K562 (cell line): ENCODE data around the gene PRLH. TPM values are rescaled to one million over a fixed set of nuclear protein-coding genes. Genes with fewer than 3 reads are reported as not detected.

ENCODE experiments used
- ATAC-seq: fragments of 200-7000 bp; cut with Tn5 transposase; 3 replicates; pipeline ENCODE4 v1.9.1; 2020; ENCODE audit warnings: moderate library complexity
- BruUV-seq: library from RNA; stranded (reverse); fragments of 400-500 nt; replicated peaks from 2 replicates; lab custom pipeline; 2021; lab: Mats Ljungman, UMichigan
- CTCF ChIA-PET: fragments of 300-600 bp; formaldehyde crosslinking; extraction: SDS; loops from one replicate; lab custom pipeline; 2021; ENCODE audit warnings: low intra/inter-chr PET ratio; lab: Yijun Ruan, JAX
- POLR2A ChIA-PET: fragments of 300-600, 350-650 bp; sonication (Branson Sonifier 250); formaldehyde crosslinking; extraction: SDS; loops from one replicate; lab custom pipeline; 2021; ENCODE audit warnings: antibody characterized with exemption, inconsistent platforms; lab: Yijun Ruan, JAX
- DNase-seq, 4 experiments: peaks; one replicate each; pipeline versions ENCODE4 v3.0.0 to v3.0.0-alpha.2; 2011 to 2018; ENCODE audit warnings: low spot score in 3 of 4, mixed read lengths in 3 of 4; ENCODE audit errors: extremely low read depth in 1 of 4
- FAIRE-seq: peaks from 2 replicates; lab custom pipeline; 2011; peaks lifted over from hg19 to GRCh38; lab: Jason Lieb, UNC
- H2AFZ ChIP-seq: 2 replicates; pipeline ENCODE4 v1.6.0; 2011; ENCODE audit warnings: low read depth, low read length, control low read depth, inconsistent platforms
- H3K27ac ChIP-seq: fragments of 200-600 bp; 3 replicates; pipeline ENCODE4 v1.8.0; 2011; ENCODE audit warnings: low read depth, mild to moderate bottlenecking, control low read depth, inconsistent platforms, low read length, moderate library complexity, mixed read lengths; ENCODE audit errors: extremely low read depth
- H3K27me3 ChIP-seq, 2 experiments: fragments of 300-600 bp in 1 of 2; 2 replicates in 1 of 2; 3 replicates in 1 of 2; pipeline versions ENCODE4 v1.6.0 to v1.8.0; 2011; ENCODE audit warnings: inconsistent platforms in 2 of 2, low read length in 2 of 2, mild to moderate bottlenecking in 1 of 2, mixed read lengths in 1 of 2, moderate library complexity in 1 of 2; ENCODE audit not compliant: control insufficient read depth in 2 of 2, insufficient read depth in 2 of 2
- H3K36me3 ChIP-seq: fragments of 300-600 bp; 3 replicates; pipeline ENCODE4 v1.8.0; 2011; ENCODE audit warnings: mild to moderate bottlenecking, low read length, inconsistent platforms; ENCODE audit not compliant: control insufficient read depth, insufficient read depth
- H3K4me1 ChIP-seq, 2 experiments: fragments of 200-600 bp in 1 of 2; replicated peaks in 1 of 2; 2 replicates in 1 of 2; 3 replicates in 1 of 2; pipeline versions ENCODE4 v1.5.1 to v1.8.0; 2011; ENCODE audit warnings: inconsistent platforms in 2 of 2, low read length in 2 of 2, mild to moderate bottlenecking in 1 of 2, mixed read lengths in 1 of 2, moderate library complexity in 1 of 2; ENCODE audit not compliant: control insufficient read depth in 2 of 2, insufficient read depth in 2 of 2
- H3K4me2 ChIP-seq: 2 replicates; pipeline ENCODE4 v1.6.1; 2011; ENCODE audit warnings: low read length, control low read depth, inconsistent platforms, mixed read lengths; ENCODE audit not compliant: insufficient read depth
- H3K4me3 ChIP-seq: fragments of 200-600 bp; sonication (generic), shearing (Covaris generic); 2 replicates; pipeline ENCODE4 v1.5.1; 2016; ENCODE audit warnings: control low read depth, inconsistent platforms
- H3K79me2 ChIP-seq: fragments of 200-600 bp; 3 replicates; pipeline ENCODE4 v1.8.0; 2011; ENCODE audit warnings: low read length, inconsistent platforms; ENCODE audit not compliant: control insufficient read depth, insufficient read depth
- H3K9ac ChIP-seq, 2 experiments: 2 replicates each; pipeline versions ENCODE4 v1.6.0 to v1.6.1; 2011; ENCODE audit warnings: low read depth in 2 of 2, low read length in 2 of 2, control low read depth in 1 of 2, inconsistent platforms in 1 of 2, mild to moderate bottlenecking in 1 of 2, mixed read lengths in 1 of 2; ENCODE audit not compliant: insufficient read depth in 1 of 2
- H3K9me1 ChIP-seq: one replicate; pipeline ENCODE4 v1.6.0; 2011; ENCODE audit warnings: inconsistent platforms, mild to moderate bottlenecking, low read length, moderate library complexity; ENCODE audit not compliant: control insufficient read depth, insufficient read depth
- H3K9me3 ChIP-seq: replicated peaks from 2 replicates; pipeline ENCODE4 v1.5.1; 2011; ENCODE audit warnings: low read depth, low read length, inconsistent platforms; ENCODE audit not compliant: control insufficient read depth, insufficient read depth
- H4K20me1 ChIP-seq: replicated peaks from 2 replicates; pipeline ENCODE4 v1.6.1; 2011; ENCODE audit warnings: low read length, inconsistent platforms, mixed read lengths; ENCODE audit not compliant: control insufficient read depth, insufficient read depth
- CBFA2T3 ChIP-seq: fragments of 450-650 bp; IDR thresholded peaks from 2 replicates; pipeline ENCODE4 v1.6.1; 2017
- CBX8 ChIP-seq: fragments of 200-600 bp; sonication (generic); IDR thresholded peaks from 2 replicates; pipeline ENCODE4 v1.6.1; 2012; ENCODE audit warnings: borderline replicate concordance, mixed run types, low read depth, mild to moderate bottlenecking, moderate library complexity, mixed read lengths, low read length, control low read depth, inconsistent platforms; ENCODE audit not compliant: poor library complexity, severe bottlenecking; ENCODE audit errors: extremely low read depth
- GABPA ChIP-seq: fragments of 200-800 bp; sonication (Bioruptor generic); conservative IDR thresholded peaks from 2 replicates; pipeline ENCODE4 v1.6.1; 2016; ENCODE audit warnings: low read depth, missing genetic modification characterization, missing compliant biosample characterization
- MBD1 ChIP-seq: fragments of 250-450 bp; sonication (Bioruptor Pico); IDR thresholded peaks from 2 replicates; pipeline ENCODE4 v1.8.0; 2022; ENCODE audit warnings: inconsistent platforms
- NFE2 ChIP-seq: IDR thresholded peaks from 2 replicates; pipeline ENCODE4 v1.6.1; 2014; ENCODE audit warnings: antibody characterized with exemption, low read depth
- SMAD1 ChIP-seq: fragments of 150-350 bp; IDR thresholded peaks from 2 replicates; pipeline ENCODE4 v1.6.1; 2014; ENCODE audit warnings: low read length, low read depth; ENCODE audit not compliant: partially characterized antibody
- TRIM25 ChIP-seq: fragments of 450-650 bp; IDR thresholded peaks from 2 replicates; pipeline ENCODE4 v1.7.0; 2016; ENCODE audit warnings: borderline replicate concordance
- ZBED1 ChIP-seq: IDR thresholded peaks from 2 replicates; pipeline ENCODE4 v1.6.1; 2014
- ZBTB1 ChIP-seq: sonication (generic); formaldehyde crosslinking; IDR thresholded peaks from 2 replicates; pipeline ENCODE4 v1.8.1; 2023; ENCODE audit warnings: missing genetic modification reagents, low read depth, mild to moderate bottlenecking, borderline replicate concordance
- ZNF274 ChIP-seq: IDR thresholded peaks from 2 replicates; pipeline ENCODE4 v1.6.1; 2011; ENCODE audit warnings: low read depth, mild to moderate bottlenecking, low read length, moderate library complexity, borderline replicate concordance
- ZNF431 ChIP-seq: sonication (generic); formaldehyde crosslinking; IDR thresholded peaks from 2 replicates; pipeline ENCODE4 v1.8.0; 2022; ENCODE audit warnings: mild to moderate bottlenecking, missing genetic modification reagents
- WGBS: fragments of 100-300 bp; shearing (Covaris generic); methylation state at CpG from one replicate; pipeline ENCODE4 v1.1.6; 2016; ENCODE audit warnings: low coverage, mixed read lengths; ENCODE audit not compliant: insufficient coverage; ENCODE audit errors: missing lambda C conversion rate; 5-methylcytosine and 5-hydroxymethylcytosine counted together
- in situ Hi-C: fragments of 300-500 bp; cut with MboI; formaldehyde crosslinking; loops from 4 replicates; pipeline ENCODE4 v1.15.0; 2018; ENCODE audit warnings: inconsistent platforms, mixed read lengths
- intact Hi-C: fragments of 100-400 bp; cut with micrococcal nuclease; formaldehyde crosslinking; loops from 2 replicates; pipeline ENCODE4 v1.14.2; 2022
- polyA plus RNA-seq, 8 experiments: library from polyadenylated mRNA; depleted of rRNA in 4 of 8; stranded (reverse) in 5 of 8; unstranded in 3 of 8; fragments of >200 nt; fragmentation: Nextera tagmentation in 2 of 8; fragmentation: Illumina TruSeq in 1 of 8; extraction: Ambion mirVana in 2 of 8; extraction: Trizol in 1 of 8; gene quantifications; 2 replicates each; pipeline versions ENCODE4 v1.2.1 to v1.2.3, GENCODE V29; 2011 to 2014; ENCODE audit warnings: inconsistent platforms in 1 of 8, missing spikeins in 1 of 8
- total RNA-seq, 7 experiments: library from RNA; depleted of rRNA in 6 of 7; stranded (reverse); fragments of >200 nt in 6 of 7; fragmentation: Illumina TruSeq in 2 of 7; extraction: Trizol in 2 of 7; gene quantifications; 2 replicates each; pipeline versions ENCODE4 v1.2.1 to v1.2.3, GENCODE V29; 2011 to 2021; ENCODE audit warnings: low replicate concordance in 1 of 7
- TF ChIP-seq, protein P1 (sequence below): fragments of 250-450 bp; sonication (Bioruptor Pico); IDR thresholded peaks from 2 replicates; pipeline ENCODE4 v1.8.0; 2021; ENCODE audit warnings: moderate library complexity, mild to moderate bottlenecking, inconsistent platforms
- TF ChIP-seq, protein P2 (sequence below): fragments of 200-400 bp; formaldehyde crosslinking; IDR thresholded peaks from 2 replicates; pipeline ENCODE4 v1.6.1; 2017; ENCODE audit warnings: mild to moderate bottlenecking, low read depth, low read length, moderate library complexity
- TF ChIP-seq, protein P3 (sequence below), 2 experiments: fragments of 450-650 bp in 1 of 2; sonication (generic) in 1 of 2; formaldehyde crosslinking; conservative IDR thresholded peaks; 2 replicates each; pipeline versions ENCODE4 v1.4.0 to v1.8.1; 2020 to 2022; ENCODE audit warnings: mild to moderate bottlenecking in 1 of 2, missing genetic modification reagents in 1 of 2

Gene PRLH
- total and polyA plus RNA-seq, 9 of the 15 experiments (the other 6 are each of a cell fraction or from before 2014, with no cell fraction given) = not detected

GRCh38 chr2:237581326-237581725, 15.0 kb downstream of the PRLH start:
- CTCF ChIA-PET = no interaction called here
- in situ Hi-C loops = no loop called here
- Histone ChIP-seq H3K4me1 (peaks cover 0 to 5% of the 10 kb centered on the region in 2 experiments; a peak in 1 of 5 replicates), H3K9me3 (no peaks in the 10 kb centered on the region), H4K20me1 (no peaks in the 10 kb centered on the region), H3K36me3 (no peaks in the 10 kb centered on the region), H3K9ac (no peak overlapping the region), H3K4me3 (no peak overlapping the region), H3K79me2 (no peaks in the 10 kb centered on the region), H3K9me1 (no peaks in the 10 kb centered on the region), H3K27me3 (peaks cover 4 to 62% of the 10 kb centered on the region in 2 experiments; a peak in 3 of 5 replicates), H3K27ac (no peak overlapping the region), H3K4me2 (no peak overlapping the region), H2AFZ (no peak overlapping the region)
- ATAC-seq = no peak
- no TSS peak for BruUV-seq
- intact Hi-C loops = loop anchor here (10.0 kb wide), 1 partner anchor 163 kb away; no protein-coding TSS in a partner anchor
- POLR2A ChIA-PET = interaction anchor here (0.7 kb wide), 1 partner anchor 13 kb away, joined by 3 read pairs; no protein-coding TSS in a partner anchor
- 0% methylated on average over 5 of the region's 6 CpGs for WGBS
- DNase-seq = no peak
- FAIRE-seq = no peak
- TF ChIP-seq TRIM25 (no peak), GABPA (tag) (no peak), ZBED1 (no peak), CBFA2T3 (no peak), ZNF274 (no peak), SMAD1 (no peak), CBX8 (no peak), NFE2 (no peak), ZBTB1 (no peak), MBD1 (no peak), ZNF431 (CRISPR knock-in tag) (no peak)
- TF ChIP-seq, protein P1, sequence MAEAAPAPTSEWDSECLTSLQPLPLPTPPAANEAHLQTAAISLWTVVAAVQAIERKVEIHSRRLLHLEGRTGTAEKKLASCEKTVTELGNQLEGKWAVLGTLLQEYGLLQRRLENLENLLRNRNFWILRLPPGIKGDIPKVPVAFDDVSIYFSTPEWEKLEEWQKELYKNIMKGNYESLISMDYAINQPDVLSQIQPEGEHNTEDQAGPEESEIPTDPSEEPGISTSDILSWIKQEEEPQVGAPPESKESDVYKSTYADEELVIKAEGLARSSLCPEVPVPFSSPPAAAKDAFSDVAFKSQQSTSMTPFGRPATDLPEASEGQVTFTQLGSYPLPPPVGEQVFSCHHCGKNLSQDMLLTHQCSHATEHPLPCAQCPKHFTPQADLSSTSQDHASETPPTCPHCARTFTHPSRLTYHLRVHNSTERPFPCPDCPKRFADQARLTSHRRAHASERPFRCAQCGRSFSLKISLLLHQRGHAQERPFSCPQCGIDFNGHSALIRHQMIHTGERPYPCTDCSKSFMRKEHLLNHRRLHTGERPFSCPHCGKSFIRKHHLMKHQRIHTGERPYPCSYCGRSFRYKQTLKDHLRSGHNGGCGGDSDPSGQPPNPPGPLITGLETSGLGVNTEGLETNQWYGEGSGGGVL (CRISPR knock-in tag) = no peak
- TF ChIP-seq, protein P2, sequence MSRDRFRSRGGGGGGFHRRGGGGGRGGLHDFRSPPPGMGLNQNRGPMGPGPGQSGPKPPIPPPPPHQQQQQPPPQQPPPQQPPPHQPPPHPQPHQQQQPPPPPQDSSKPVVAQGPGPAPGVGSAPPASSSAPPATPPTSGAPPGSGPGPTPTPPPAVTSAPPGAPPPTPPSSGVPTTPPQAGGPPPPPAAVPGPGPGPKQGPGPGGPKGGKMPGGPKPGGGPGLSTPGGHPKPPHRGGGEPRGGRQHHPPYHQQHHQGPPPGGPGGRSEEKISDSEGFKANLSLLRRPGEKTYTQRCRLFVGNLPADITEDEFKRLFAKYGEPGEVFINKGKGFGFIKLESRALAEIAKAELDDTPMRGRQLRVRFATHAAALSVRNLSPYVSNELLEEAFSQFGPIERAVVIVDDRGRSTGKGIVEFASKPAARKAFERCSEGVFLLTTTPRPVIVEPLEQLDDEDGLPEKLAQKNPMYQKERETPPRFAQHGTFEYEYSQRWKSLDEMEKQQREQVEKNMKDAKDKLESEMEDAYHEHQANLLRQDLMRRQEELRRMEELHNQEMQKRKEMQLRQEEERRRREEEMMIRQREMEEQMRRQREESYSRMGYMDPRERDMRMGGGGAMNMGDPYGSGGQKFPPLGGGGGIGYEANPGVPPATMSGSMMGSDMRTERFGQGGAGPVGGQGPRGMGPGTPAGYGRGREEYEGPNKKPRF = no peak
- TF ChIP-seq, protein P3, sequence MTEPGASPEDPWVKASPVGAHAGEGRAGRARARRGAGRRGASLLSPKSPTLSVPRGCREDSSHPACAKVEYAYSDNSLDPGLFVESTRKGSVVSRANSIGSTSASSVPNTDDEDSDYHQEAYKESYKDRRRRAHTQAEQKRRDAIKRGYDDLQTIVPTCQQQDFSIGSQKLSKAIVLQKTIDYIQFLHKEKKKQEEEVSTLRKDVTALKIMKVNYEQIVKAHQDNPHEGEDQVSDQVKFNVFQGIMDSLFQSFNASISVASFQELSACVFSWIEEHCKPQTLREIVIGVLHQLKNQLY (CRISPR knock-in tag; conservative IDR thresholded peaks at IDR 0.05) = no peak
